Esophagus squamous epithelium (tissue), 5 donors: ENCODE data around the gene PLCB1. TPM values are rescaled to one million over a fixed set of nuclear protein-coding genes. Genes with fewer than 3 reads are reported as not detected.
"Not testable (repeated sequence)": the region's sequence is repeated elsewhere in the genome, so short reads cannot be mapped to it uniquely, and the experiment has no call there.

Experiments
- DNase-seq: peaks from one replicate; lab custom pipeline; 2025; lab: John Stamatoyannopoulos, UW
- H3K27ac ChIP-seq, 4 donors: fragments of 200-600 bp; sonication (generic); one replicate each; pipeline ENCODE4 v1.5.1; 2016 to 2019; ENCODE audit warnings: mild to moderate bottlenecking in 1 of 4
- H3K27me3 ChIP-seq, 4 donors: fragments of 200-600 bp; sonication (generic); 1 replicate in 3 of 4; 2 replicates in 1 of 4; pipeline versions ENCODE4 v1.5.1 to v1.6.0; 2017 to 2021; ENCODE audit warnings: antibody characterized with exemption in 1 of 4
- H3K36me3 ChIP-seq, 3 donors: fragments of 200-600 bp; sonication (generic); one replicate each; pipeline ENCODE4 v1.5.1; 2016 to 2019
- H3K4me1 ChIP-seq, 3 donors: fragments of 200-600 bp; sonication (generic); one replicate each; pipeline ENCODE4 v1.5.1; 2017 to 2019
- H3K4me3 ChIP-seq, 4 donors: fragments of 200-600 bp; sonication (generic); 1 replicate in 3 of 4; 2 replicates in 1 of 4; pipeline ENCODE4 v1.5.1; 2016 to 2019; ENCODE audit warnings: mild to moderate bottlenecking in 2 of 4, moderate library complexity in 1 of 4
- H3K9me3 ChIP-seq, 3 donors: fragments of 200-600 bp; sonication (generic); one replicate each; pipeline ENCODE4 v1.5.1; 2016 to 2019
- CTCF ChIP-seq, 6 experiments: fragments of 450-650 bp in 4 of 6; fragments of 200-600 bp in 2 of 6; sonication (generic) in 2 of 6; IDR thresholded peaks; one replicate each; pipeline ENCODE4 v1.5.1; 2016 to 2019; ENCODE audit warnings: antibody characterized with exemption in 6 of 6, mild to moderate bottlenecking in 4 of 6, moderate library complexity in 4 of 6
- POLR2A ChIP-seq, 4 donors: fragments of 450-650 bp; IDR thresholded peaks; one replicate each; pipeline ENCODE4 v1.6.1; 2017; ENCODE audit warnings: antibody characterized with exemption in 4 of 4, mild to moderate bottlenecking in 4 of 4, moderate library complexity in 3 of 4
- WGBS, 2 donors: methylation state at CpG; one replicate each; pipeline ENCODE4 v1.1.5; 2018; 5-methylcytosine and 5-hydroxymethylcytosine counted together
- intact Hi-C: fragments of 100-400 bp; cut with DNase I; formaldehyde crosslinking; loops from one replicate; pipeline ENCODE4 v1.15.0; 2022
- total RNA-seq, 4 donors: library from RNA; depleted of rRNA; stranded (reverse); fragments of >200 nt; gene quantifications; one replicate each; pipeline ENCODE4 v1.1.0, GENCODE V29; 2016
- donor health status: DM: yes; HTN: yes; CAD: no.

Gene PLCB1
- total RNA-seq, 4 donors from 2014 or later: 1.9 to 20.4 (median 5.0) TPM

GRCh38 chr20:8635048-8635572 lies 503.0 kb downstream of the PLCB1 start:
- intact Hi-C loops: no loop called here

GRCh38 chr20:8635837-8636236 lies 503.8 kb downstream of the PLCB1 start:
- no peaks in the 10 kb centered on the region for H3K9me3 ChIP-seq
- no peak overlapping the region for H3K27ac ChIP-seq
- H3K4me3 ChIP-seq: no peak overlapping the region
- TF ChIP-seq CTCF (IDR thresholded peaks at IDR 0.05) (no peak), POLR2A (IDR thresholded peaks at IDR 0.05) (no peak)
- no peaks in the 10 kb centered on the region for H3K4me1 ChIP-seq
- no peak for DNase-seq
- no peaks in the 10 kb centered on the region for H3K36me3 ChIP-seq
- no peaks in the 10 kb centered on the region for H3K27me3 ChIP-seq
- 75% methylated on average over 2 of the region's 2 CpGs for WGBS, 2 donors
- intact Hi-C loops: no loop called here

More at GRCh38 chr20:8635048-8635572, 503.0 kb downstream of the PLCB1 start:
- TF ChIP-seq POLR2A (IDR thresholded peaks at IDR 0.05): no peak
- no peak for TF ChIP-seq CTCF (IDR thresholded peaks at IDR 0.05)
- no peak for DNase-seq
- 68 to 78% methylated on average over 4 of the region's 4 CpGs for WGBS, 2 donors
- Histone ChIP-seq H3K9me3 (no peaks in the 10 kb centered on the region), H3K27me3 (no peaks in the 10 kb centered on the region), H3K27ac (no peak overlapping the region), H3K4me3 (no peak overlapping the region), H3K36me3 (no peaks in the 10 kb centered on the region), H3K4me1 (no peaks in the 10 kb centered on the region)

- H3K4me3 ChIP-seq: no peak overlapping the region
- no peak for TF ChIP-seq POLR2A (IDR thresholded peaks at IDR 0.05)
- no peak for TF ChIP-seq CTCF (IDR thresholded peaks at IDR 0.05)
- H3K9me3 ChIP-seq: no peaks in the 10 kb centered on the region
- DNase-seq: no peak
- no peaks in the 10 kb centered on the region for H3K27me3 ChIP-seq
- intact Hi-C loops: no loop called here
- H3K27ac ChIP-seq: no peak overlapping the region
- WGBS, 2 donors: 85 to 86% methylated on average over 4 of the region's 4 CpGs
- no peaks in the 10 kb centered on the region for H3K36me3 ChIP-seq
- H3K4me1 ChIP-seq: no peaks in the 10 kb centered on the region
These were observed 507.2 kb downstream of the PLCB1 start for GRCh38 chr20:8639112-8639778.

GRCh38 chr20:8640461-8640860 lies 508.4 kb downstream of the PLCB1 start:
- WGBS, 2 donors: 78 to 81% methylated on average over 4 of the region's 4 CpGs
- no peak for TF ChIP-seq POLR2A (IDR thresholded peaks at IDR 0.05)
- TF ChIP-seq CTCF (IDR thresholded peaks at IDR 0.05): no peak
- H3K4me1 ChIP-seq: peaks cover 0 to 2% (median 0%) of the 10 kb centered on the region in 3 donors
- H3K27me3 ChIP-seq: no peaks in the 10 kb centered on the region
- no peak overlapping the region for H3K27ac ChIP-seq
- H3K36me3 ChIP-seq: no peaks in the 10 kb centered on the region
- no peak for DNase-seq
- H3K4me3 ChIP-seq: no peak overlapping the region
- intact Hi-C loops: no loop called here
- H3K9me3 ChIP-seq: no peaks in the 10 kb centered on the region

GRCh38 chr20:8642247-8642646 lies 510.2 kb downstream of the PLCB1 start:
- Histone ChIP-seq H3K27me3 (no peaks in the 10 kb centered on the region), H3K27ac (no peak overlapping the region), H3K9me3 (no peaks in the 10 kb centered on the region), H3K36me3 (no peaks in the 10 kb centered on the region), H3K4me1 (peaks cover 0 to 12% (median 0%) of the 10 kb centered on the region in 3 donors), H3K4me3 (no peak overlapping the region)
- WGBS, 2 donors: 80 to 83% methylated on average over 1 of the region's 1 CpG
- intact Hi-C loops: no loop called here
- TF ChIP-seq CTCF (IDR thresholded peaks at IDR 0.05): no peak
- TF ChIP-seq POLR2A (IDR thresholded peaks at IDR 0.05): no peak
- no peak for DNase-seq

GRCh38 chr20:8644468-8644867 lies 512.4 kb downstream of the PLCB1 start:
- H3K4me1 ChIP-seq: peaks cover 0 to 19% (median 0%) of the 10 kb centered on the region in 3 donors
- H3K36me3 ChIP-seq, H3K27me3 ChIP-seq, H3K27ac ChIP-seq, H3K4me3 ChIP-seq, DNase-seq, intact Hi-C loops, H3K9me3 ChIP-seq: not testable (repeated sequence)
- WGBS, 2 donors: no CpG with 5 or more reads among the region's 30 CpGs
